LHCN-M2 (cell line): ENCODE data around the gene HES6. TPM values are rescaled to one million over a fixed set of nuclear protein-coding genes. Genes with fewer than 3 reads are reported as not detected.

Experiments used
- DNase-seq: peaks from one replicate; pipeline ENCODE4 v3.0.0-alpha.2; 2012; ENCODE audit warnings: low read depth
- total RNA-seq: library from RNA; depleted of rRNA; stranded (reverse); fragments of >200 nt; gene quantifications from 2 replicates; pipeline ENCODE4 v1.2.3, GENCODE V29; 2014; rRNA removed

The HES6 gene
- total RNA-seq, 1 experiment from 2014 or later, result 21.9 TPM

DNA sequence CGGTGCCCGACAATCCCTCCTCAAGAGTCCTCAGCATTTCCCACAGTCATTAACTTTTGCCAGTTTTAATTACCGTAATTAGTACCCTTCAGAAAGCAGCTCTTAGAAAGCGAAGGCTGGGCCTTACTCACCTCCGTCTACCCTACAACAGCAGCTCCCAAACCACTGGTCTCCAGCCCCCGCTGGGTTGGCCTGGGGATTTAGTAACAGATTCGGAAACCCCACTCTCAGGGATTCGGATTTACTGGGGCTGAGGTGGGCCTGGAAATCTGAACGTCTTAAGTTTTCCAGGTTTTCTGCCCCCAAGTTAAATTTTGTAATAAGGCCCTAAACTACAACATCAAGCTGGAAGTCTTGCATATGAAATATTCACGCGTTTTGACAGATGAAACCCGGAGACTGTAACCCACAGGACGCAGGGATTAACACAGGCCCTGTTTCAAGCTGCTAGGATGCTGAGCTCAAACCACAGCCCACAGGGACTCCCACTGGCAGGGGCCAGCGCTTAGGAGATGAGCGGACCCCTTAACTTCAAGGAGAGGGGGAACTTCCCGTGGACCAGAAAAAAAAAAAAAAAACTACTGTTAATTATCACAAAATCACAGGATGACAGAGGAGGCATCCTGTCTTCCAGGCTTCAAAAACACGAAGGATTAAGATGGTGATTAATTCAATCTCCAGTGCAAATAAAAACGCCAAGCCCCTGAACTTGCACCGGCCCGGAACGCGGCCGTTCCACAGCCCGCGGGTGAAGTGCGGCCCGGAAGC lies 37.3 kb downstream of the HES6 start:
- DNase-seq, result peak; percentile 26

DNA sequence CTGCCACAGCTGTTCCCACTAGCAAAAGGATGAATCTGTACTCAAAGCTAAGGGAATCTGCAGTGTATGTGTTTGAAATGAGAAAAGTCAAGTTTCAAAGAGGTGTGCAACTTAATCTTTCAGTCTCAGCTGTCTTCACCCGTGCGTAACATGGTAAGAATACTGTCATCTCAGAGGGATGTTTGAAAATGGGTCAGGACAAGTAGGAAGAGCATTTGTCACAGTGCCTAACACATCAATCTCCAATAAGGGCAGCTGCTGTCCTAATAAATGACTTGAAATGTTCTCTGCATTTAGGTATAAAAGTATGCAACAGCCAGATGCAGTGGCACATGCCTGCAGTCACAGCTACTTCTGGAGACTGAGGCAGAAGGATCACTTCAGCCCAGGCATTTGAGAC lies 49.4 kb downstream of the HES6 start:
- no peak for DNase-seq

Other genes with a start within 250 kb of the HES6 start
- gene SCLY, start 179.0 kb downstream of the HES6 start, total RNA-seq, result 24.0 and 24.4 TPM in 2 replicates
- gene ESPNL, start 139.7 kb downstream of the HES6 start, total RNA-seq, result 9.7 and 14.2 TPM in 2 replicates
- 0.96 and 2.1 TPM in 2 replicates for gene KLHL30, start 101.4 kb downstream of the HES6 start, total RNA-seq
- 24.2 and 25.6 TPM in 2 replicates for gene ERFE, start 81.1 kb downstream of the HES6 start, total RNA-seq
- 16.0 and 22.9 TPM in 2 replicates for gene ILKAP, start 36.3 kb downstream of the HES6 start, total RNA-seq
- gene PER2, start 48.6 kb upstream of the HES6 start, total RNA-seq, result 3.4 and 3.9 TPM in 2 replicates
- 8.3 and 8.5 TPM in 2 replicates for gene TRAF3IP1, start 80.5 kb upstream of the HES6 start, total RNA-seq
- gene ASB1, start 186.9 kb upstream of the HES6 start, total RNA-seq, result 23.8 and 30.4 TPM in 2 replicates